HG03460 (cell line): ENCODE results near the gene ERAP2.
A peak's percentile ranks its signal among the peaks of the same experiment; 100 is the strongest.
"Not testable (repeated sequence)": the region's sequence is repeated elsewhere in the genome, so short reads cannot be mapped to it uniquely, and the experiment has no call there.

Source experiments
- ATAC-seq: cut with Tn5 transposase; IDR thresholded peaks from one replicate; pipeline ENCODE4 v1.9.1; 2021; ENCODE audit not compliant: unreplicated experiment

ERAP2 gene

GRCh38 chr5:96876292-96876850 is at the start of gene ERAP2:
TSS of gene ERAP2 (plus strand) at chr5:96876500. CDS start at chr5:96879686, 3,186 bp downstream.
- peak; percentile 54 for ATAC-seq

GRCh38 chr5:96829297-96829696 is 47.0 kb upstream of the ERAP2 start:
- no peak for ATAC-seq

GRCh38 chr5:96834016-96834415 is 42.3 kb upstream of the ERAP2 start:
- no peak for ATAC-seq

- no peak for ATAC-seq
These were observed 40.5 kb upstream of the ERAP2 start for GRCh38 chr5:96835791-96836191.

GRCh38 chr5:96836817-96837216 is 39.5 kb upstream of the ERAP2 start:
- no peak for ATAC-seq

- ATAC-seq: no peak
These were observed 39.0 kb upstream of the ERAP2 start for GRCh38 chr5:96837303-96837702.

GRCh38 chr5:96838201-96839070 is 37.9 kb upstream of the ERAP2 start:
- ATAC-seq: no peak

GRCh38 chr5:96839071-96839592 is 37.2 kb upstream of the ERAP2 start:
- no peak for ATAC-seq

- not testable (repeated sequence) for ATAC-seq
These were observed 34.4 kb upstream of the ERAP2 start for GRCh38 chr5:96841931-96842330.

- ATAC-seq: no peak
These were observed 33.2 kb upstream of the ERAP2 start for GRCh38 chr5:96843140-96843539.

GRCh38 chr5:96844481-96844990 is 31.8 kb upstream of the ERAP2 start:
- ATAC-seq: no peak

- ATAC-seq: no peak
These were observed 24.8 kb upstream of the ERAP2 start for GRCh38 chr5:96851312-96852062.

- ATAC-seq: no peak
These were observed 23.5 kb upstream of the ERAP2 start for GRCh38 chr5:96852759-96853158.

GRCh38 chr5:96854067-96854466 is 22.2 kb upstream of the ERAP2 start:
- no peak for ATAC-seq

- ATAC-seq: no peak
These were observed 21.0 kb upstream of the ERAP2 start for GRCh38 chr5:96855031-96855872.

GRCh38 chr5:96856371-96856770 is 19.9 kb upstream of the ERAP2 start:
- ATAC-seq: no peak

- no peak for ATAC-seq
These were observed 18.8 kb upstream of the ERAP2 start for GRCh38 chr5:96857454-96857853.

- no peak for ATAC-seq
These were observed 18.4 kb upstream of the ERAP2 start for GRCh38 chr5:96857924-96858323.

- no peak for ATAC-seq
These were observed 16.9 kb upstream of the ERAP2 start for GRCh38 chr5:96859375-96859774.

GRCh38 chr5:96861076-96861475 is 15.2 kb upstream of the ERAP2 start:
- peak; percentile 84 for ATAC-seq
